ENCODE measurements around the gene ATP5F1D. TPM values are rescaled to one million over a fixed set of nuclear protein-coding genes. Genes with fewer than 3 reads are reported as not detected.

ATP5F1D gene
- total and polyA plus RNA-seq, 2 of the 13 experiments (the other 11 are each of a cell fraction or from before 2014, with no cell fraction given), result 39.4 to 78.7 TPM

DNA sequence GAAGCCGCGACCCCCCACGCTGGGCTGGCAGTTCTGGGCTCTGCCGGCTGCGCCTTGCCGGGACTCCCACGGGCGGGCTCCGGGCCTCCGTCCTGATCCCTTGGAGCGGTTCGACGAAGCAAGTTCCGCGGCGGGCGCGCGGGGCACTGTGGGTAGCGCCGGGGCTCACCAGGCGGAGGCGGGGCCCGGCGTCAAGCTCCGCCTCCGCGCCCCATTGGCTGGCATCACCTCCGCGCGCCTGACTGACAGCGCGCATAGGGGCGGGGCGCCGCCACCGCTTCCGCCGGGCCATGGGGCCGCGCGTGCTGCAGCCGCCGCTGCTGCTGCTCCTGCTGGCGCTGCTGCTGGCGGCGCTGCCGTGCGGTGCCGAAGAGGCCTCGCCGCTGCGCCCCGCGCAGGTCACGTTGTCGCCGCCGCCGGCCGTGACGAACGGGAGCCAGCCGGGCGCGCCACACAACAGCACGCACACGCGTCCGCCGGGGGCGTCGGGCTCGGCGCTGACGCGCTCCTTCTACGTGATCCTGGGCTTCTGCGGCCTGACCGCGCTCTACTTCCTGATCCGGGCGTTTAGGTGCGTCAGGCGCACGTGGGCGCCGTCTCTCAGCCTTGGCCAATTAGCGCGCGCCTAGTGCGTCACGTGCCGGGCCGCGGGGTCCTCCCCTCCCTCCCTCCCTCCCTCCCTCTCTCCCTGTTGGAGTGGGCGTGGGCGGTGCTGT is 33.9 kb downstream of the ATP5F1D start, which contains the start of gene FAM174C (continued):
- TF ChIP-seq, protein P1, sequence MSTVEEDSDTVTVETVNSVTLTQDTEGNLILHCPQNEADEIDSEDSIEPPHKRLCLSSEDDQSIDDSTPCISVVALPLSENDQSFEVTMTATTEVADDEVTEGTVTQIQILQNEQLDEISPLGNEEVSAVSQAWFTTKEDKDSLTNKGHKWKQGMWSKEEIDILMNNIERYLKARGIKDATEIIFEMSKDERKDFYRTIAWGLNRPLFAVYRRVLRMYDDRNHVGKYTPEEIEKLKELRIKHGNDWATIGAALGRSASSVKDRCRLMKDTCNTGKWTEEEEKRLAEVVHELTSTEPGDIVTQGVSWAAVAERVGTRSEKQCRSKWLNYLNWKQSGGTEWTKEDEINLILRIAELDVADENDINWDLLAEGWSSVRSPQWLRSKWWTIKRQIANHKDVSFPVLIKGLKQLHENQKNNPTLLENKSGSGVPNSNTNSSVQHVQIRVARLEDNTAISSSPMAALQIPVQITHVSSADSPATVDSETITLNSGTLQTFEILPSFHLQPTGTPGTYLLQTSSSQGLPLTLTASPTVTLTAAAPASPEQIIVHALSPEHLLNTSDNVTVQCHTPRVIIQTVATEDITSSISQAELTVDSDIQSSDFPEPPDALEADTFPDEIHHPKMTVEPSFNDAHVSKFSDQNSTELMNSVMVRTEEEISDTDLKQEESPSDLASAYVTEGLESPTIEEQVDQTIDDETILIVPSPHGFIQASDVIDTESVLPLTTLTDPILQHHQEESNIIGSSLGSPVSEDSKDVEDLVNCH (CRISPR knock-in tag; IDR thresholded peaks at IDR 0.05), result peak; percentile 98; the same call in 1 of the 2 replicates
- TF ChIP-seq TSC22D2 (CRISPR knock-in tag; IDR thresholded peaks at IDR 0.05; ENCODE audit: borderline replicate concordance) (no peak), PLRG1 (conservative IDR thresholded peaks at IDR 0.05) (no peak), ZNF550 (CRISPR knock-in tag; IDR thresholded peaks at IDR 0.05; ENCODE audit: borderline replicate concordance) (no peak), ZNF614 (CRISPR knock-in tag; IDR thresholded peaks at IDR 0.05; ENCODE audit: borderline replicate concordance) (peak; percentile 60; the same call in 1 of the 2 replicates), GRHL1 (CRISPR knock-in tag; conservative IDR thresholded peaks at IDR 0.05) (no peak), TBX3 (IDR thresholded peaks at IDR 0.05; ENCODE audit: borderline replicate concordance) (no peak), ZNF441 (CRISPR knock-in tag; IDR thresholded peaks at IDR 0.05; ENCODE audit: borderline replicate concordance) (peak; percentile 55), ISL2 (CRISPR knock-in tag; IDR thresholded peaks at IDR 0.05) (no peak), MXI1 (IDR thresholded peaks at IDR 0.05; ENCODE audit: borderline replicate concordance, low read depth, low read length) (peak; percentile 48; the same call in 1 of the 3 replicates), ZSCAN31 (CRISPR knock-in tag; IDR thresholded peaks at IDR 0.05; ENCODE audit: low read depth) (no peak), ATF5 (CRISPR knock-in tag; IDR thresholded peaks at IDR 0.05; ENCODE audit: low read depth) (no peak; the same call in 1 of the 2 replicates), ZZZ3 (CRISPR knock-in tag; IDR thresholded peaks at IDR 0.05; ENCODE audit: borderline replicate concordance) (no peak), STAG1 (CRISPR knock-in tag; IDR thresholded peaks at IDR 0.05) (no peak), ZSCAN9 (CRISPR knock-in tag; IDR thresholded peaks at IDR 0.05; ENCODE audit: borderline replicate concordance) (peak; percentile 9; the same call in 1 of the 2 replicates), DNMT1 (CRISPR knock-in tag; IDR thresholded peaks at IDR 0.05) (no peak), MIER2 (CRISPR knock-in tag; IDR thresholded peaks at IDR 0.05) (no peak), ZNF263 (CRISPR knock-in tag; IDR thresholded peaks at IDR 0.05) (no peak; the same call in 1 of the 2 replicates), NFYC (CRISPR knock-in tag; IDR thresholded peaks at IDR 0.05) (peak; percentile 91)
- TF ChIP-seq, protein P2, sequence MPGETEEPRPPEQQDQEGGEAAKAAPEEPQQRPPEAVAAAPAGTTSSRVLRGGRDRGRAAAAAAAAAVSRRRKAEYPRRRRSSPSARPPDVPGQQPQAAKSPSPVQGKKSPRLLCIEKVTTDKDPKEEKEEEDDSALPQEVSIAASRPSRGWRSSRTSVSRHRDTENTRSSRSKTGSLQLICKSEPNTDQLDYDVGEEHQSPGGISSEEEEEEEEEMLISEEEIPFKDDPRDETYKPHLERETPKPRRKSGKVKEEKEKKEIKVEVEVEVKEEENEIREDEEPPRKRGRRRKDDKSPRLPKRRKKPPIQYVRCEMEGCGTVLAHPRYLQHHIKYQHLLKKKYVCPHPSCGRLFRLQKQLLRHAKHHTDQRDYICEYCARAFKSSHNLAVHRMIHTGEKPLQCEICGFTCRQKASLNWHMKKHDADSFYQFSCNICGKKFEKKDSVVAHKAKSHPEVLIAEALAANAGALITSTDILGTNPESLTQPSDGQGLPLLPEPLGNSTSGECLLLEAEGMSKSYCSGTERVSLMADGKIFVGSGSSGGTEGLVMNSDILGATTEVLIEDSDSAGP (CRISPR knock-in tag; IDR thresholded peaks at IDR 0.05; ENCODE audit: borderline replicate concordance), result peak; percentile 61
- TF ChIP-seq, protein P3, sequence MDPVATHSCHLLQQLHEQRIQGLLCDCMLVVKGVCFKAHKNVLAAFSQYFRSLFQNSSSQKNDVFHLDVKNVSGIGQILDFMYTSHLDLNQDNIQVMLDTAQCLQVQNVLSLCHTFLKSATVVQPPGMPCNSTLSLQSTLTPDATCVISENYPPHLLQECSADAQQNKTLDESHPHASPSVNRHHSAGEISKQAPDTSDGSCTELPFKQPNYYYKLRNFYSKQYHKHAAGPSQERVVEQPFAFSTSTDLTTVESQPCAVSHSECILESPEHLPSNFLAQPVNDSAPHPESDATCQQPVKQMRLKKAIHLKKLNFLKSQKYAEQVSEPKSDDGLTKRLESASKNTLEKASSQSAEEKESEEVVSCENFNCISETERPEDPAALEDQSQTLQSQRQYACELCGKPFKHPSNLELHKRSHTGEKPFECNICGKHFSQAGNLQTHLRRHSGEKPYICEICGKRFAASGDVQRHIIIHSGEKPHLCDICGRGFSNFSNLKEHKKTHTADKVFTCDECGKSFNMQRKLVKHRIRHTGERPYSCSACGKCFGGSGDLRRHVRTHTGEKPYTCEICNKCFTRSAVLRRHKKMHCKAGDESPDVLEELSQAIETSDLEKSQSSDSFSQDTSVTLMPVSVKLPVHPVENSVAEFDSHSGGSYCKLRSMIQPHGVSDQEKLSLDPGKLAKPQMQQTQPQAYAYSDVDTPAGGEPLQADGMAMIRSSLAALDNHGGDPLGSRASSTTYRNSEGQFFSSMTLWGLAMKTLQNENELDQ (CRISPR knock-in tag; IDR thresholded peaks at IDR 0.05; ENCODE audit: borderline replicate concordance), result no peak

Measured in HepG2 (cell line).